GM23338 (cell line): Measurements from ENCODE around the gene ADM2.

Experiments used
- CREB1 ChIP-seq: fragments of 250-450 bp; sonication (Bioruptor Pico); IDR thresholded peaks from 2 replicates; pipeline ENCODE4 v1.5.0; 2020; ENCODE audit warnings: low read depth, mild to moderate bottlenecking, moderate library complexity
- CTCF ChIP-seq, 2 experiments: fragments of 200-600 bp in 1 of 2; sonication (generic) in 1 of 2; conservative IDR thresholded peaks; 2 replicates each; pipeline versions ENCODE4 v1.5.1 to v1.6.1; 2016 to 2017; ENCODE audit warnings: antibody characterized with exemption in 2 of 2, low read depth in 2 of 2, mild to moderate bottlenecking in 2 of 2, moderate library complexity in 1 of 2
- EZH2 ChIP-seq: fragments of 200-600 bp; sonication (generic); IDR thresholded peaks from one replicate; pipeline ENCODE4 v1.8.0; 2017; ENCODE audit warnings: antibody characterized with exemption, mild to moderate bottlenecking, low read depth; ENCODE audit not compliant: unreplicated experiment
- EZH2phosphoT487 ChIP-seq: fragments of 200-600 bp; sonication (generic); IDR thresholded peaks from one replicate; pipeline ENCODE4 v1.8.1; 2018; ENCODE audit warnings: antibody characterized with exemption; ENCODE audit not compliant: unreplicated experiment
- JUNB ChIP-seq: IDR thresholded peaks from one replicate; pipeline ENCODE4 v1.6.1; 2016; ENCODE audit warnings: antibody characterized with exemption; ENCODE audit not compliant: unreplicated experiment
- NANOG ChIP-seq: IDR thresholded peaks from 2 replicates; pipeline ENCODE4 v1.6.1; 2016; ENCODE audit warnings: antibody characterized with exemption, borderline replicate concordance
- POLR2AphosphoS5 ChIP-seq: IDR thresholded peaks from 2 replicates; pipeline ENCODE4 v1.6.1; 2016; ENCODE audit warnings: antibody characterized with exemption, low read depth
- STAT1 ChIP-seq: IDR thresholded peaks from one replicate; pipeline ENCODE4 v1.6.1; 2016; ENCODE audit warnings: antibody characterized with exemption; ENCODE audit not compliant: unreplicated experiment
- ZNF114 ChIP-seq: fragments of 250-450 bp; sonication (Bioruptor Pico); IDR thresholded peaks from 2 replicates; pipeline ENCODE4 v1.5.0; 2020; ENCODE audit warnings: mild to moderate bottlenecking, moderate library complexity
- ZNF331 ChIP-seq: fragments of 250-450 bp; sonication (Bioruptor Pico); IDR thresholded peaks from 2 replicates; pipeline ENCODE4 v1.5.0; 2020; ENCODE audit warnings: low read depth, mild to moderate bottlenecking, moderate library complexity
- TF ChIP-seq, protein P1 (sequence below): fragments of 250-450 bp; sonication (Bioruptor Pico); IDR thresholded peaks from 2 replicates; pipeline ENCODE4 v1.5.0; 2020; ENCODE audit warnings: mild to moderate bottlenecking, moderate library complexity
- TF ChIP-seq, protein P2 (sequence below): IDR thresholded peaks from one replicate; pipeline ENCODE4 v1.6.1; 2018; ENCODE audit warnings: antibody characterized with exemption; ENCODE audit not compliant: unreplicated experiment

GRCh38 chr22:50465066-50465930 is 16.0 kb upstream of the ADM2 start:
- TF ChIP-seq CTCF (conservative IDR thresholded peaks at IDR 0.05; ENCODE audit: low read depth in 2 of 2), result no peak
- TF ChIP-seq POLR2AphosphoS5, result no peak
- no peak for TF ChIP-seq JUNB
- TF ChIP-seq EZH2phosphoT487, result no peak
- TF ChIP-seq EZH2, result no peak
- TF ChIP-seq, protein P1, sequence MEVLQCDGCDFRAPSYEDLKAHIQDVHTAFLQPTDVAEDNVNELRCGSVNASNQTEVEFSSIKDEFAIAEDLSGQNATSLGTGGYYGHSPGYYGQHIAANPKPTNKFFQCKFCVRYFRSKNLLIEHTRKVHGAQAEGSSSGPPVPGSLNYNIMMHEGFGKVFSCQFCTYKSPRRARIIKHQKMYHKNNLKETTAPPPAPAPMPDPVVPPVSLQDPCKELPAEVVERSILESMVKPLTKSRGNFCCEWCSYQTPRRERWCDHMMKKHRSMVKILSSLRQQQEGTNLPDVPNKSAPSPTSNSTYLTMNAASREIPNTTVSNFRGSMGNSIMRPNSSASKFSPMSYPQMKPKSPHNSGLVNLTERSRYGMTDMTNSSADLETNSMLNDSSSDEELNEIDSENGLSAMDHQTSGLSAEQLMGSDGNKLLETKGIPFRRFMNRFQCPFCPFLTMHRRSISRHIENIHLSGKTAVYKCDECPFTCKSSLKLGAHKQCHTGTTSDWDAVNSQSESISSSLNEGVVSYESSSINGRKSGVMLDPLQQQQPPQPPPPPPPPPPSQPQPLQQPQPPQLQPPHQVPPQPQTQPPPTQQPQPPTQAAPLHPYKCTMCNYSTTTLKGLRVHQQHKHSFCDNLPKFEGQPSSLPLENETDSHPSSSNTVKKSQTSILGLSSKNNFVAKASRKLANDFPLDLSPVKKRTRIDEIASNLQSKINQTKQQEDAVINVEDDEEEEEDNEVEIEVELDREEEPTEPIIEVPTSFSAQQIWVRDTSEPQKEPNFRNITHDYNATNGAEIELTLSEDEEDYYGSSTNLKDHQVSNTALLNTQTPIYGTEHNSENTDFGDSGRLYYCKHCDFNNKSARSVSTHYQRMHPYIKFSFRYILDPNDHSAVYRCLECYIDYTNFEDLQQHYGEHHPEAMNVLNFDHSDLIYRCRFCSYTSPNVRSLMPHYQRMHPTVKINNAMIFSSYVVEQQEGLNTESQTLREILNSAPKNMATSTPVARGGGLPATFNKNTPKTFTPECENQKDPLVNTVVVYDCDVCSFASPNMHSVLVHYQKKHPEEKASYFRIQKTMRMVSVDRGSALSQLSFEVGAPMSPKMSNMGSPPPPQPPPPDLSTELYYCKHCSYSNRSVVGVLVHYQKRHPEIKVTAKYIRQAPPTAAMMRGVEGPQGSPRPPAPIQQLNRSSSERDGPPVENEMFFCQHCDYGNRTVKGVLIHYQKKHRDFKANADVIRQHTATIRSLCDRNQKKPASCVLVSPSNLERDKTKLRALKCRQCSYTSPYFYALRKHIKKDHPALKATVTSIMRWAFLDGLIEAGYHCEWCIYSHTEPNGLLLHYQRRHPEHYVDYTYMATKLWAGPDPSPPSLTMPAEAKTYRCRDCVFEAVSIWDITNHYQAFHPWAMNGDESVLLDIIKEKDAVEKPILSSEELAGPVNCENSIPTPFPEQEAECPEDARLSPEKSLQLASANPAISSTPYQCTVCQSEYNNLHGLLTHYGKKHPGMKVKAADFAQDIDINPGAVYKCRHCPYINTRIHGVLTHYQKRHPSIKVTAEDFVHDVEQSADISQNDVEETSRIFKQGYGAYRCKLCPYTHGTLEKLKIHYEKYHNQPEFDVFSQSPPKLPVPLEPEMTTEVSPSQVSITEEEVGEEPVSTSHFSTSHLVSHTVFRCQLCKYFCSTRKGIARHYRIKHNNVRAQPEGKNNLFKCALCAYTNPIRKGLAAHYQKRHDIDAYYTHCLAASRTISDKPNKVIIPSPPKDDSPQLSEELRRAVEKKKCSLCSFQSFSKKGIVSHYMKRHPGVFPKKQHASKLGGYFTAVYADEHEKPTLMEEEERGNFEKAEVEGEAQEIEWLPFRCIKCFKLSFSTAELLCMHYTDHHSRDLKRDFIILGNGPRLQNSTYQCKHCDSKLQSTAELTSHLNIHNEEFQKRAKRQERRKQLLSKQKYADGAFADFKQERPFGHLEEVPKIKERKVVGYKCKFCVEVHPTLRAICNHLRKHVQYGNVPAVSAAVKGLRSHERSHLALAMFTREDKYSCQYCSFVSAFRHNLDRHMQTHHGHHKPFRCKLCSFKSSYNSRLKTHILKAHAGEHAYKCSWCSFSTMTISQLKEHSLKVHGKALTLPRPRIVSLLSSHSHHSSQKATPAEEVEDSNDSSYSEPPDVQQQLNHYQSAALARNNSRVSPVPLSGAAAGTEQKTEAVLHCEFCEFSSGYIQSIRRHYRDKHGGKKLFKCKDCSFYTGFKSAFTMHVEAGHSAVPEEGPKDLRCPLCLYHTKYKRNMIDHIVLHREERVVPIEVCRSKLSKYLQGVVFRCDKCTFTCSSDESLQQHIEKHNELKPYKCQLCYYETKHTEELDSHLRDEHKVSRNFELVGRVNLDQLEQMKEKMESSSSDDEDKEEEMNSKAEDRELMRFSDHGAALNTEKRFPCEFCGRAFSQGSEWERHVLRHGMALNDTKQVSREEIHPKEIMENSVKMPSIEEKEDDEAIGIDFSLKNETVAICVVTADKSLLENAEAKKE (CRISPR knock-in tag), result no peak
- TF ChIP-seq CREB1 (CRISPR knock-in tag), result no peak
- TF ChIP-seq ZNF331 (CRISPR knock-in tag), result no peak
- TF ChIP-seq, protein P2, sequence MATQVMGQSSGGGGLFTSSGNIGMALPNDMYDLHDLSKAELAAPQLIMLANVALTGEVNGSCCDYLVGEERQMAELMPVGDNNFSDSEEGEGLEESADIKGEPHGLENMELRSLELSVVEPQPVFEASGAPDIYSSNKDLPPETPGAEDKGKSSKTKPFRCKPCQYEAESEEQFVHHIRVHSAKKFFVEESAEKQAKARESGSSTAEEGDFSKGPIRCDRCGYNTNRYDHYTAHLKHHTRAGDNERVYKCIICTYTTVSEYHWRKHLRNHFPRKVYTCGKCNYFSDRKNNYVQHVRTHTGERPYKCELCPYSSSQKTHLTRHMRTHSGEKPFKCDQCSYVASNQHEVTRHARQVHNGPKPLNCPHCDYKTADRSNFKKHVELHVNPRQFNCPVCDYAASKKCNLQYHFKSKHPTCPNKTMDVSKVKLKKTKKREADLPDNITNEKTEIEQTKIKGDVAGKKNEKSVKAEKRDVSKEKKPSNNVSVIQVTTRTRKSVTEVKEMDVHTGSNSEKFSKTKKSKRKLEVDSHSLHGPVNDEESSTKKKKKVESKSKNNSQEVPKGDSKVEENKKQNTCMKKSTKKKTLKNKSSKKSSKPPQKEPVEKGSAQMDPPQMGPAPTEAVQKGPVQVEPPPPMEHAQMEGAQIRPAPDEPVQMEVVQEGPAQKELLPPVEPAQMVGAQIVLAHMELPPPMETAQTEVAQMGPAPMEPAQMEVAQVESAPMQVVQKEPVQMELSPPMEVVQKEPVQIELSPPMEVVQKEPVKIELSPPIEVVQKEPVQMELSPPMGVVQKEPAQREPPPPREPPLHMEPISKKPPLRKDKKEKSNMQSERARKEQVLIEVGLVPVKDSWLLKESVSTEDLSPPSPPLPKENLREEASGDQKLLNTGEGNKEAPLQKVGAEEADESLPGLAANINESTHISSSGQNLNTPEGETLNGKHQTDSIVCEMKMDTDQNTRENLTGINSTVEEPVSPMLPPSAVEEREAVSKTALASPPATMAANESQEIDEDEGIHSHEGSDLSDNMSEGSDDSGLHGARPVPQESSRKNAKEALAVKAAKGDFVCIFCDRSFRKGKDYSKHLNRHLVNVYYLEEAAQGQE, result no peak
- TF ChIP-seq ZNF114 (CRISPR knock-in tag), result no peak
- no peak for TF ChIP-seq STAT1
- no peak for TF ChIP-seq NANOG
